GM18519 (cell line): Measurements from ENCODE around the gene MUS81.

Experiments used
- ATAC-seq: cut with Tn5 transposase; IDR thresholded peaks from one replicate; pipeline ENCODE4 v1.9.1; 2021; ENCODE audit warnings: mild to moderate bottlenecking, moderate library complexity; ENCODE audit not compliant: unreplicated experiment, low FRiP score

MUS81 gene

GRCh38 chr11:65870706-65871681 lies 10.8 kb downstream of the MUS81 start:
- ATAC-seq, result no peak

- no peak for ATAC-seq
These were observed 11.7 kb downstream of the MUS81 start for GRCh38 chr11:65871811-65872548.

- no peak for ATAC-seq
These were observed 12.5 kb downstream of the MUS81 start, which contains the start of gene EFEMP2 for GRCh38 chr11:65872586-65873317. Gene EFEMP2 (minus strand): TSS chr11:65872800. CDS start chr11:65872354, 446 bp downstream.

GRCh38 chr11:65873318-65874156 lies 13.3 kb downstream of the MUS81 start:
- no peak for ATAC-seq

GRCh38 chr11:65879617-65880016 lies 19.4 kb downstream of the MUS81 start, which contains the start of gene CTSW:
Gene CTSW (plus strand): TSS chr11:65879837. CDS start chr11:65879855, 18 bp downstream.
- no peak for ATAC-seq

- no peak for ATAC-seq
These were observed 19.8 kb downstream of the MUS81 start for GRCh38 chr11:65880027-65880426.

- ATAC-seq, result no peak
These were observed 20.7 kb downstream of the MUS81 start for GRCh38 chr11:65880844-65881421.

DNA sequence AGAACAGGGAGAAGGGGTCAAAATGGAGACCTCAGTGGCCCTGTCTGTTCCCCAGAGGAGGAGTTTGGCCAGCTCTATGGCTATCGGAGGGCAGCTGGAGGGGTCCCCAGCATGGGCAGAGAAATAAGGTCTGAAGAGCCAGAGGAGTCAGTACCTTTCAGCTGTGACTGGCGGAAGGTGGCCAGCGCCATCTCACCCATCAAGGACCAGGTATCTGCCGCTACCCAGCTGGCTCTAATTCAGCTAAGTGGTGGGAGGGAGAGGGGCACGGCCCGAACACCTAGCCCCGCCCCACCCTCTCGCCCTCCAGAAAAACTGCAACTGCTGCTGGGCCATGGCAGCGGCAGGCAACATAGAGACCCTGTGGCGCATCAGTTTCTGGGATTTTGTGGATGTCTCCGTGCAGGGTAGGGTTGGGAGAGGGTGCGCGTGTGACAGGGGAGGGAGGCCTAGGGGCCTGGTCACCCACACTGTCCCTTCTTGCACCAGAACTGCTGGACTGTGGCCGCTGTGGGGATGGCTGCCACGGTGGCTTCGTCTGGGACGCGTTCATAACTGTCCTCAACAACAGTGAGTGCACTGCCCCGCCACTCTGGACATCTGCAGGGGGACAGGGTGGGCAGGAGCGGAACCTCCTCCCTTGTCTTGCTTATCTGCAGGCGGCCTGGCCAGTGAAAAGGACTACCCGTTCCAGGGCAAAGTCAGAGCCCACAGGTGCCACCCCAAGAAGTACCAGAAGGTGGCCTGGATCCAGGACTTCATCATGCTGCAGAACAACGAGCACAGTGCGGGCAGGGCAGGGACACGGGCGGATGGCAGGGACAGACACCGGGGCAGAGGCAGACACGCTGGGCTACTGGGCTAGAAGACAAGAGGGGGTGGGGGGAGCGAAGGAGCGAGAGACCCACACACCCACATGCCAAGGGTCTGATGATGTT lies 22.2 kb downstream of the MUS81 start:
- ATAC-seq, result no peak

GRCh38 chr11:65883058-65883761 lies 23.0 kb downstream of the MUS81 start:
- no peak for ATAC-seq

GRCh38 chr11:65883786-65884715 lies 23.8 kb downstream of the MUS81 start:
- ATAC-seq, result no peak

DNA sequence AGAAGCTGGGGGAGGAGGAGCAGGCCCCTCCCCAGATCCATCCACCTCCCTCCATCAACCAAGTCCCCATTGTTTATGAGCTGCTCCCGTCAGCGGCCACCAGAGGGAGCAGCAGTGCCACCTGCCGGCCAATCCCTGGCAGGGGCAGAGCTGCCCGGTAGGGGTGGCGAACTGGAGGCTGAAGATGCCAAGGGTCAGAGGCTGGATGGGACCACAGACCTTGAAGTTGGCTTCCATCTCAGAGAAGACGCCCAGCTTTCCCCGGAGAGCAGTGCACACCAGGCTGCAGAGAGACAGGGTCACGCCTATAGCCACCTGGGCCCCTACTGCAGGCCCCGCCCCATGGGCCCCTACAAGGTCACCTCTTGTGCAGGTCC lies 24.5 kb downstream of the MUS81 start:
- no peak for ATAC-seq

GRCh38 chr11:65885231-65885630 lies 25.0 kb downstream of the MUS81 start:
- no peak for ATAC-seq

GRCh38 chr11:65885808-65886536 lies 25.7 kb downstream of the MUS81 start:
- no peak for ATAC-seq

DNA sequence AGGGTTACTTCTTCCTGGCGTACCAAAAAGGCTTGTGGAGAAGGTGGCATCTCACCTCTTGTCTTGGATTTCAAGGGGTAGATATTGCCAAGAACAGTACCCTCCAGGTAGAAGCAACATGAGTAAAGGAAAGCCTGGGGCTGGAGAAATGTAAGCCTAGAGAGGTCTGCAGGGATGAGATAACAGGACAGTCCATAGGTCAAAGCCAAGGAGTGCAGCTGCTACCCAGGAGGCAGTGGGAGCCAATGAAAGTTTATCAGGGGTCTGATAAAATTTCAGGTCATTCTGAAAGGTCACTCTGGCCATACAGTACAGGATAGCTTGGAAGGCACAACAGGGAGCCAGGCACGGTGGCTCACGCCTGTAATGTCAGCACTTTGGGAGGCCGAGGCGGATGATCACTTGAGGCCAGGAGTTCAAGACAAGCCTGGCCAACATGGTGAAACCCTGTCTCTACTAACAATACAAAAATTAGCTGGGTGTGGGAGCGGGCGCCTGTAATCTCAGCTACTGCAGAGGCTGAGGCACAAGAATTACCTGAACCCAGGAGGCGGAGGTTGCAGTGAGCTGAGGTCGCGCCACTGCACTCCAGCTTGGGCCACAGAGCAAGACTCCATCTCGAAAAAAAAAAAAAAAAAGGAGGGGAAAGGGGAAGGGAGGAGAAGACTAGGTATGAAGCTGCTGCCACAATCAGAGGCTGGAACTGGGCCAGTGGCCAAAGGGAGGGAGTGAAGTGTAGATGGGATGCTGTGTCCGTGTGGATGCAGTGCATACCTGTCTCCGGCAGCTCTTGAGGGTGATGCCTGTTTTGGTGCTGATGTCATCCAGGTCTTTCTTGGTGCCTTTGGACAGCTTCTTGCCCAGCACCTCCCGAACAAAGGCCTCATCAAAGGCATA lies 26.8 kb downstream of the MUS81 start:
- ATAC-seq, result no peak

GRCh38 chr11:65887723-65888162 lies 27.5 kb downstream of the MUS81 start:
- no peak for ATAC-seq
